GM12892 (cell line): Measurements from ENCODE around the gene TMEM25.

Source experiments
- POLR2A ChIP-seq: IDR thresholded peaks from 2 replicates; pipeline ENCODE4 v1.6.1; 2011; ENCODE audit warnings: low read depth, low read length, control low read depth
- POLR2AphosphoS5 ChIP-seq: IDR thresholded peaks from 2 replicates; pipeline ENCODE4 v1.6.1; 2011; ENCODE audit warnings: low read depth, low read length, control low read depth
- TAF1 ChIP-seq: IDR thresholded peaks from 2 replicates; pipeline ENCODE4 v1.6.1; 2011; ENCODE audit warnings: low read depth, mild to moderate bottlenecking, control low read depth, low read length, borderline replicate concordance

DNA sequence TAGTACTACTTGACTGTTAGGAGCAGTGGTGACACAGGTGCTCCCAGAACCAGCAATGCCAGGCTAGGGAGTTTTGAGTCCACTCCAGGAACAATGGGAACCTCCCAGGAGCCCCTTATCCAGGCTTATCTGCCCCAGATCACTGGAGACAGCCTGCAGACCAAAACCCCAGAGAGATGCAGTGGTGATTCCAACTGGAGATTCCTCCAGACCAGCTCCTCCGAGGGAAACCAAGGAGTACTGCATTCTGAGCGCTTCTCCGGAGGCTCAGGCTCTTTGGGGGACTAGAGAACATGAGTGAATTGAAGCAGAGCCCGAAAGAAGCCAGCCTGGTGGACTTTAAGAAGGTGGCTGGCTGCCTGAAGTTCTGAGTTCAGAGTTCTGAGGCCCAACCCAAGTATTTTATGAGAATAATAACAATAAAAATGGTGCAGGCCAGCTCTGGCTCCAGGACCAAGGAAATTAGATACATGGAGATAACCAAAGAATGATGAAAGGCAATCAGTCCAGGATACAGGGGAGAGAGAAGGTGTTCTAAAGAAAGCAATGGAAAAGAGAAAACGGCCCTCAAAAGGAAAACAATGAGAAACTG lies 1.3 kb upstream of the TMEM25 start:
- TF ChIP-seq TAF1 (no peak), POLR2A (no peak), POLR2AphosphoS5 (no peak)
